Coronary artery (tissue), 2 donors: ENCODE measurements around the gene WBP1.

Source experiments
- DNase-seq: peaks from one replicate; pipeline ENCODE4 v3.0.0-alpha.2; 2017; ENCODE audit warnings: low spot score
- H3K27ac ChIP-seq, 2 donors: fragments of 200-600 bp; sonication (generic); one replicate each; pipeline ENCODE4 v1.5.1; 2016 to 2019
- H3K4me3 ChIP-seq: fragments of 200-600 bp; sonication (generic); 2 replicates; pipeline ENCODE4 v1.5.1; 2016; ENCODE audit warnings: mild to moderate bottlenecking, moderate library complexity
- CTCF ChIP-seq: fragments of 200-600 bp; sonication (generic); IDR thresholded peaks from one replicate; pipeline ENCODE4 v1.5.1; 2019; ENCODE audit warnings: antibody characterized with exemption

The WBP1 gene

GRCh38 chr2:74502720-74503505 is 44.7 kb downstream of the WBP1 start:
- H3K4me3 ChIP-seq, result peak overlapping the region; percentile 82
- no peak for TF ChIP-seq CTCF
- peak; percentile 87 for DNase-seq
- H3K27ac ChIP-seq, result peak overlapping the region; percentile 6 to 80

GRCh38 chr2:74503506-74504475 is 45.6 kb downstream of the WBP1 start:
- peak overlapping the region; percentile 6 to 80 for H3K27ac ChIP-seq
- H3K4me3 ChIP-seq, result peak overlapping the region; percentile 82
- no peak for DNase-seq
- TF ChIP-seq CTCF, result no peak

GRCh38 chr2:74504591-74504990 is 46.4 kb downstream of the WBP1 start:
- no peak for DNase-seq
- TF ChIP-seq CTCF, result no peak
- Histone ChIP-seq H3K4me3 (no peak overlapping the region), H3K27ac (no peak overlapping the region)

- TF ChIP-seq CTCF, result no peak
- no peak for DNase-seq
- no peak overlapping the region for H3K27ac ChIP-seq
- peak overlapping the region; percentile 22 for H3K4me3 ChIP-seq
These were observed 47.4 kb downstream of the WBP1 start for GRCh38 chr2:74505448-74506246.

- DNase-seq, result peak; percentile 98
- Histone ChIP-seq H3K4me3 (peak within 1 kb of the TSS; percentile 83), H3K27ac (peak within 1 kb of the TSS; percentile 97)
- TF ChIP-seq CTCF, result no peak
These were observed 49.1 kb downstream of the WBP1 start, which contains the start of gene PCGF1 for GRCh38 chr2:74507145-74507925. PCGF1 (minus strand) TSS chr2:74507695; CDS start chr2:74507668, 27 bp downstream.

GRCh38 chr2:74507926-74508520 is 49.8 kb downstream of the WBP1 start:
- Histone ChIP-seq H3K4me3 (peak overlapping the region; percentile 83), H3K27ac (peak overlapping the region; percentile 97)
- DNase-seq, result no peak
- TF ChIP-seq CTCF, result no peak
